HG03097 (cell line): ENCODE data around the gene RRP15.

Experiments
- ATAC-seq: cut with Tn5 transposase; IDR thresholded peaks from one replicate; pipeline ENCODE4 v1.9.1; 2021; ENCODE audit not compliant: unreplicated experiment, low FRiP score

RRP15 gene

DNA sequence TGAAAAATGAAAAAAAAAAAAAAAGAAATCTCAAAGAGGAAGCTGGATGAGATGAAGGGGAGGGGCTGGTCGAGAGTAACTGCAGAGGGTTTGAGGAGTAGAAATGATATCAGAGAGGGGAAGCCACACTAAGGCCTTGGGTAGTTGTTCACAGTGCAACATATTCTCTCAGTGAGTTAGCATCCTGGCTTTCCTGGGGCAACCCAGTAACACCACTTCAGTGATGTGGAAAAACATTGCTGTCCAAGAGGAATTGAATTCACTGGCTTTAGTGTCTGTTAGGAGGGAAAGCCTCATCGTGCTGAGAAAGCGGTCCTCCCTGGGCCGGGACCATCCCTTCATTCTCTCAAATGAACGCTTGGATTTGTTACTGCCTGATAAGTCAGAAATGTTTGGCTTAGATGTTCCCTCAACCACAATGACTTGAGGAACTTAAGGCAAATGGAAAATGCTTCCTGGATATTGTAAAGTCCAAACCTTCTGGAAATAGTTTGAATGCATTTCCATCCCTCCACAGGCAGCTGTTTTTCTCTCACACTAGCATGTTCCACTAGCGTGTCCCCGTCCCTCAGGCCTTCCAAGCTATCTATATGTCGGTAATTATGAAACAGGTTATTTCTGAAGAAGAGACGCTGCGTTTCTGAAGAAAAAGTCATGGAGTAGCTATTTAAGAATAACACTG, 72.3 kb downstream of the RRP15 start:
- ATAC-seq = no peak

DNA sequence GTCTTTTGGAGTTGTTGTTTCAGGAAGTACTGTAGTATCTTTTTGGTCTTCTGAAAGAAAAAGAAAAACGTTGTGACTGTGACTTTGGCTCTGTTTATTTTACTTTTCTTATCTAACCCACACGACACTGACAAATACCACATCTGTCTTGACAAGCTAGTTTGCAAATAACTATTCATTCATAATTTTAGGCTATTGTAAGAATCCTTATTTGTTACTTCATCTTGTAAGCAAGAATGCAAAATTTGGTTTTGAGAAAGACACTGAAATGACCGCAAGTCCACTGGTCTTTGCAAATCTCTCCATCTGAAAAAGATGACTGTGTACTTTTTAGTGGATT, 72.8 kb downstream of the RRP15 start:
- ATAC-seq = no peak

DNA sequence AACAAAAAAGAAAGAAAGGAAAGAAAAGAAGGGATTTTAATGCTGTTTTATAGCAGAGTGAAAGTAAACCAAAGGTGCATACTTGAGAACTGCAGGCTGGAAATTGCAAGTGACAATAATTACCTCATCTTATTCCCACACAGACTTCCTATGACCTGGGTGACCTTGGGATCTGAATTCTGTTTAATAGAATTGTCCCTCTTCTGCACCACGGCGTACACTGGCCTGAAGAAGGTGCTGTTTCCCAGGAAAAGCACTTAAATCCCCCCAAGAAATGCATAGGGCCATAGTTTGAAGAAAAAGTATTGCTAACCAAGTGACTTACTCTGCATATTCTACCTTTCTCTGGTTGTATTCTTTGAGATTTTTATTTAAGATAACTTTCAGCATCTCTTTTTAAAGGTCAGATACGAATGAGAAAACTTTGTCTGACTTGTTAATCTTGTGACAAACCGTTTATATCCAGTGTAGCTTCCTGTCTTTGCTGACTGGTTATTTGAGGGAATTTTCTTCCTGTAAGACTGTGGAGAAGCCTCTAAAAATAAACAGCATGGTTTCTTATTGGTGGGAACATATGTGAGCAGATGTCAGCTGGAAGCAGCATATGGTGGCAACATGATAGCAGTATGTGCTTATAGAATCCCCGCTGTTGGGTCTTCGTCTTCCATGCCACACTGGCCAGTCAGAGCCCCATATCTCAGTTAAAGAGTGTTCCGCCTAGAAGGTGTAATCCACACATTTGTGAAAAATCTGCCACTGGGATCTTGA, 76.4 kb downstream of the RRP15 start:
- ATAC-seq = no peak

DNA sequence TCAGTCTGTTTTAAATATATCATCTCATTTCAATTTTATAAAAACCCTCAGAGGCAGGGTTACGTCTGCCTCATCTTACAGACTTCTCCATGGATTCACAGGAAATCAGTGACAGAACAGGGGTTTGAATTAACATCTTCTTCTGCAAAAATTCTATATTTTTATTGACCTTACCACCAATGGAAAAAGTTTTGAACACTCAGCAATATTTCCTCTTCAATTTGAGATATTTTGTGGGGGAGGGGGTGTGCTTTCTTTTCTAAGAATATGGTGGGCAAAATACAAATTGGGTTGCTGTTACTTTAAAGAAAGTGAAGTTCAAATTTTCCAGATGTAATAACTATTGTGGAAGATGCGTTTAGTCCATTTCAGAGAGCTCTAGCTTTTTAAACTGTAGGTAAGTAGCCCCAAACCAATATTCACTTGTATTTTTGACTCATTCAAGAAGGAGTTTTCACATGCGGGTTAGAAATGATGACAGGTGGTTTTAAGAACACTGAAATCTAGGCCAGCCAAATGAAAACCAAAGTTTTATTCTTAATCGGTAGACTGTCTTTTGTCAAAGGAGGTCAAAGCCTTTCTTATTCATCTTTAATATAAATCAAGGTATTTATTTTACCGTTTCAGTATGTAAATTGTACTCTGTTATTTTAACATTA, 77.5 kb downstream of the RRP15 start:
- ATAC-seq = no peak

DNA sequence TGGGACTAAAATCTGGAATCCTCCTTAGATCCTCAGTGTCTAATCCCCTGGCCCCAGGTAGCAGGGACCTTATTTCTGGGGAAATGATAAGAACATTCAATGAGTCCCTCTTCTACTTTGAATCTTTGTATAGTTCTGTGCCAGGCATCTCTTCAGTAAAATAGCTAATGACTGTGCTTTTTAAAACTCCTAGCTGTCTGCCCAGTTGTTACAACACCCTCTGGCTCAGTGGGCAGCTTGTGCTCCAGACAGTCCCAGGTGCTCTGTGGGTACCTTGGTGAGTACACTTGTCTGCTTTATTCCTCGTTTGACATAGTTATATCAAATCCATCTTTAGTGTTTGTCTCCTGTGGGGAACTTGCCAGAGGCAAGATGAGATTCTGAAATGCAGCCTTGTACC, 78.0 kb downstream of the RRP15 start:
- ATAC-seq = no peak

DNA sequence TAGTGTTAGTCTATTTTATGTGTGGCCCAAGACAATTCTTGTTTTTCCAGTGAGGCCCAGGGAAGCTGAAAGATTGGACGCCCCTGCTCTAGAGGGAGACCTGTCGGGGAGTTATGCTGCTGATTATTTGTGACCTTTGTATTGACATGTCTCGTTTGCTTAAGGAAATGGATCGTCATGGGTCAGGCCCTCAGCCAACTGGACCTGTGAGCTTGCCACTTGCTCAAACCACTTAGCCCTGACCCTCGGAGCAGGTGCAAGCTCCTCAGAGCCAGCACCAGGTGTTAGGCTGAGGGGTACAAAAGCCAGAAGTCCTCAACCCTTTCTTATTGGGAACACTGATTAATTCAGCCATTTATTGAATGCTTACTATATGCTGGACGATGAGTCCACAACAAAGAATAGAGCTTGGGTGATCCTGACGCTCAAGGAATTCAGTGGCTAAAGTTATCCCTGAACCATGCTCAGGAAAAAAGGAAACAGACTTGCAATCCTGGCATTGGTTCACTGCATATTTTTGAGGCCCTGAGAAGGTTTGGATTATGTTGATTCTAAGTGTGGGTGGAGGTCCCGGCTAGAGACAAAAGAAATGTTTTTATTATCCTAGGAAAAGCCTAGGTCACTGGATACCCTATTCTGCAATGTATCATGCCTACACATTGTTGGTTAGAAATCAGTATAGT, 79.1 kb downstream of the RRP15 start:
- ATAC-seq = no peak

DNA sequence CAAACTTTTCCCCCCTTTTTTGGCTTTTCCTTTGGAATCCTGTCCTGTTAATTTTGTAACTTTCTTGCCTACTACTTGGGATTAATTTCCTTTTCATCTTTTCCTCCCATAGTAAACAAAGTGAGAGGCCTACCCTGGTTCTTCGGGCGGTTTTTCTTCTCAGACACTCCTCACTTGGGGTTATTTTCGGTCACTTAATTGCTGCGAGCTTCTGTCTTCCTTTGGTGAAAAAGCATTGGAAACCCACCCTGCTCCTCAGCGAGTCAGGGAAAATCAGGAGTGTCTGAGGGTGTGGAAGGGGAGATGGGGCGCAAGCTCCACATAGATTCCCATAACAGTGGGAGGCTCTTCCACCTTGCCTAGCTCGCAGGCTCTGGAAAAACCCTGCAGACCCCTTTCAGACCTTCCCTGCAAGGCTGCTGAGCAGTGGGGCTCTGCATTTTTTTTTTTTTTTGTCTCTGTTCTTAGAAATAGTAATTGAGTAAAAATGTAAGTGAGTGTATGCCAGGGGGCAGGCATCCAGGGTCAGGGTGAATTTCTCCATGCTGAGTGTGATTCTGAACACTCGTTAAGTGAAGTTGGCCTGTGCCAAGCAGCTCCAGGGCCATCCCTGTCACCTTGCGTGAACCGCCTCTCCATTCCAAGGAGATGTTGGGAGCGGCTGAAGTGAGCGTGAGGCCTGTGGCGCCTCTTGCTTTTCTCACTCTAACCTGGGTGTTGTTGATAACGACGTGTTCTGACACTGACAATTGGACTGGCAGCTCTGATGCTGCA, 80.3 kb downstream of the RRP15 start:
- ATAC-seq = no peak

DNA sequence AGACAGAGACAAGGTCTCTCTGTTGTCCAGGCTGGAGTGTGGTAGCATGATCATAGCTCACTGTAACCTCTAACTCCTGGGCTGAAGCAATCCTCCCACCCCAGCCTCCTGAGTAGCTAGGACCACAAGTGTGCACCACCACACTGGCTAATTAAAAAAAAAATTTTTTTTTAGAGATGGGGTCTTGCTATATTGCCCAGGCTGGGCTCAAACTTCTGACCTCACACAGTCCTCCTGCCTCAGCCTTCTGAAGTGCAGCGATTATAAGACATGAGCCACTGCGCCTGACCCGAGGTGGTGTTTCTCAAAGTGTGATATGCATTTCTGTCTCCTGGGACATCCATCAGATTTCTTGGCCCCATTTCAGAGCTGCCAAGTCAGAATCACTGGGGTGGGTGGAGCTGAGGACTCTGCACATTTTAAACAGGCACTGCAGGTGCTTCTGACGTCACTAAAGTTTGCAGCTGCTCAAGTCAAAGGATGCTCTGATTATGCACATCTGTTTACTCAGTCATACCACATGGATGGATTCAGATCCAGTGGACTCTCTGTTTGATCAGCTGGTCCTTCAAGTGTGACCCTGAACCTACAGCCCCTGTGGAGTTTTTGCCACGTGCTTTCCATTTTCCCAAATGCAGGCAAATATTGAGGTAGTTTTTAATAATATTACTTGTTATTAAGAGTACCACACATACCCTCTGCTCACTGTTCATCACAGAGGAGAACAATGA, 81.4 kb downstream of the RRP15 start:
- ATAC-seq = no peak

DNA sequence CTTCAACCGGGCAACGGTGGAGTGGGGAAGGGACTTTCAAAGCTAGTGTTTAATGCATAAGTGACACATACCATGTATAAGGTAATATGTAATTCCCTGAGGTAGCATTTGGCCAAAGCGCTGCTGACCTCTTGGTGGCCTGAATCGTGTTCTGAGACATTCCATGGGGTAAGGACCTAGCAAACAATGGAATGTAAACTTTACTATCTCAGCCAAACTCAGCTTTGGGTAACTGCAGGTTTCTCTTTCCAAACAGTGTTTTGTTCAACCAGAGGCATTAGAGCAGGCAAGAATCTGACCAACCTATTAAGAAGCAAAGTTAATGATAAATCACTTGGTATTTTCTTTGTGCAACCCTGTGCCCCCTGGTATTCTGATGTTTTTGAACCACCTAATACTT, 82.0 kb downstream of the RRP15 start:
- no peak for ATAC-seq

DNA sequence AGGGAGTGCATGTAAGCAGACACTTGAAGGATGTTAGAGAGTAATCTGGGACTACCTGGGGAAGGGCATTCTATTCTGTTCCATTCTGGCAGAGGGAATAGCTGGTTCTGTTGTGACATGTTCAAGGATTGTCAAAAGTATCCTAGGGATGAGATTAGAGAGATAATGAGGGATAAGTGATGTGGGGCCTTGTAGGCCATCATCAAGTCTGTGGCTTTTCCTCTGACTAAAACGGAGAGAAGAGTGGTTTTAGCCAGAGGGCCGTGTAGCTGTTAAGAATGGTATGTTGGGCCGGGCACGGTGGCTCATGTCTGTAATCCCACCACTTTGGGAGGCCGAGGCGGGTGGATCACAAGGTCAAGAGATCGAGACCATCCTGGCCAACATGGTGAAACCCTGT, 83.6 kb downstream of the RRP15 start:
- no peak for ATAC-seq

DNA sequence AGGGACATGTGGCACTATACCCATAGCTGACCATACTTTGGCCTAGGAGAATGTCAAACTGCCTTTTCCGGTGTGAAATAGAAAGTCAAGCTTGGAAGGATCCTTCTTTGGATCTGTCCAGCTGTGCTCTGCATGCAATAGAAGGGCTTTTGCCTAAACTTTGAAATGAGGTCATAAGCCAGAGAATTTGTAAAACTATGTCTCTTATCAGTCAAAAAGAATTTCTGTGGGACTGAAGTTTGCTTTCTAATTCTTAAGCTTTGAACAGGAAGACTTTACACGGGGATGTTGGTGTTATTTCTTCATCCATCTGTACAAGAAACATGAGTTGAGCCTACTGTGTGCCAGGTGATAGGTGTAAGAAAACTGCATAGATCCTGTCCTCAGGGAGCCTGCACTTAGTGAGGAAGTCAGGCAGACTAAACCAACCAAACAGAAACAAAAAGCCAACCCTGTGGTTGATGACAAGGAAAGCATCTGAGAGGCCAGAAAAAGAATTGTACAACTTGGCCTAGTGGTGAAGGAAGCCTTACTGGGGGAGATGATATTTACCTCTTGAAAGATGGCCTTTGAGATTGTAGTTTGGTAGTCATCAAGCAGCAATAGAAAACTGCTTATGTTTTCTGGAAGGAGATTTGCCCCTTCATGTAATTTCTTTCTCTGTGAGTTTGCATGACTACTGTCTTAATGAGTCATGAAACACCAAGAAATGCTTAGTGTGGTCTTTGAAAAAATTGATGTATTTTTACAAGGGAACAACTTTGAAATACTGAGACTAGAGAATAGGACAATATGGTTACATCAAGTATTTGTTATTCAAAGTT, 84.8 kb downstream of the RRP15 start:
- no peak for ATAC-seq

DNA sequence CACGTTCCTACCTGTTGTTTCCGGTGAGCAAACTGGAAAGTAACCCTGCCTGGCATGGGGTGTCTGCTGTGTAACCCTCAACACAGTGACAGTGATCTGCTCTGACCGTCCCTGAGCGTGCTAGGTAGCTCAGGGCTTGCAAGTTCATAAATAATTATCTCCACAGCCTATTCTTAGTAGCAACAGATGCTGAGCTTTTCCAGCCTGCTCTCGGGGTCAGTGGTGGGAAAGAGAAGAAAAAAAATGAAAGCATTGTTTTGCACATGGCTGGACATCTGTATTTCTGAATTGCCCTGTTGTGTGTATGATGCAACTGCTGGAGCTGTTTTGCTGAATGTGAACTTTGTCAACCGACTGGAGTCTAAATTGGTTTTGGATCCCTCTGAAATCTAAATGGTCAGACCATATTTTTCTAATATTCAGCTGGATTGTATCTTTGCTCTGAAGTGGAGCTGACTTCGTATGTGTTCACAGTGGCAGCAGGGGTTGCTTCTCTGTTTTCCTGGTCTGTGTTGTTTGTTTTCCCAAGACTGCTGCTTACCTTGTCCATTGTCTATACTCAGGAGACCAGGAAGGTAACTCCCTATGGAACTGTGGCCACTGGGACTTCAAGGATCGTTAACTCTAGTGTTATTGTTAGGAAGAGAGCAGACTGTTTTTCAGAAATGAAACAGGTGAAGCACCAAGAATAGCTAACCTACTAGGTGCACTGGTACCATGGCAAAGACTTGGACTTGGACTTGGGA, 87.0 kb downstream of the RRP15 start:
- no peak for ATAC-seq

DNA sequence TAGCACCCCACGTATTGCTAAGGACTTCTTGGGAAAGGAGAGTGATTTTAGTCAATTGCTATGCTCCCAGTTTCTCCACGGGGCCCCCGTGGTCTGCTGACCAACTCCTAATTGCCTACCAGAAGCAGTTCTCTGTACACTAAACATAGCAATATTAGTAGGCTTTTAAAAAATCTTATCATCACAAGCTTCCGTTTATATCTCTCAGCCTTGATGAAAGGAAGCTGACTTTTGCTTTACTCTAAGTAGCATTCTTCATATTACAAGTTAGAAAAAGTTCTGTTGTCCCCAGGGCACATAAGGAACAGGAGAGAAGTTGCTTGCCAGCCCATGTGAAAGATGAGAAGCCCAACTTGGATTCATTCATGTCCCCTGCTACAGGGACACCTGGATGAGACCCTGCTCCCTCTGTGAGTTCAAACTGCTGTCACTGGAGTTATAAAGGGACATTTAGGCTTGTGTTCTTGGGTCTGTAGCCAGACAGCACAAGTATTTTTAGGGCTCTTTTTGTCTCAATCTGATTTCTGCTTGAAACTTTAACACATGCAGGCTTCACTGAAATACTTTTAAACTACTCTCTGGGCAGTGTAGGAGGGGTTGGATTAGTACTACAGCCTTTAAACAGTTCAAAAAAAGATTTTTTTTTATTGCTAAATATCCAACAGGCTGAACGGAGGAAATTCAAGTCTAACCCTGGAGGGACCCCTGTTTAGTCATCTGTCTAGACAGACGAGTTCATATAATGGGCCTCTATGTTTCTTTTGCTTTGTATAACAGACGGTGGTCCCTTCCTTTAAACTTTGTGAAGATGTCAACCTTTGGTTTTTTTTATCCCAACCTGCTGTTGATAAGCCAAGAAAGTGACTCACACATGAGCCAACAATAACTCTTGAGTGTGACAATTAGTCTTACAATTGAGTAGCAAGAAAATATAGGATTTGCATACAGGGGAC, 89.6 kb downstream of the RRP15 start:
- ATAC-seq = no peak

DNA sequence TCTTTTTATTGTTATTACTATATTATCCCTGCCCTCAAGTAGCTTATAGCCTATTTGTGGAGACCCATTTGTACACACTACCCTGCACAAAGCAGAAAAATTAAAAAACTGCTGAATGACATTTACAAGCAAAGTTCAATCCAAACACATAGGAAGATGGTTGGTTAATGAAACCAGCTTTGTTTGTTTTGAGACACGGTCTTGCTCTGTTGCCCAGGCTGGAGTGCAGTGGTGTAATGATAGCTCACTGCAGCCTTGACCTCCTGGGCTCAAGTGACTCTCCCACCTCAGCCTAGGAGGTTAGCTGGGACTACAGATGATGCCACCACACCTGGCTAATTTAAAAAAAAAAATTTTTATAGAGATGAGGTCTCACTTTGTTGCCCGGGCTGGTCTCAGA, 91.6 kb downstream of the RRP15 start:
- ATAC-seq = peak; percentile 25

DNA sequence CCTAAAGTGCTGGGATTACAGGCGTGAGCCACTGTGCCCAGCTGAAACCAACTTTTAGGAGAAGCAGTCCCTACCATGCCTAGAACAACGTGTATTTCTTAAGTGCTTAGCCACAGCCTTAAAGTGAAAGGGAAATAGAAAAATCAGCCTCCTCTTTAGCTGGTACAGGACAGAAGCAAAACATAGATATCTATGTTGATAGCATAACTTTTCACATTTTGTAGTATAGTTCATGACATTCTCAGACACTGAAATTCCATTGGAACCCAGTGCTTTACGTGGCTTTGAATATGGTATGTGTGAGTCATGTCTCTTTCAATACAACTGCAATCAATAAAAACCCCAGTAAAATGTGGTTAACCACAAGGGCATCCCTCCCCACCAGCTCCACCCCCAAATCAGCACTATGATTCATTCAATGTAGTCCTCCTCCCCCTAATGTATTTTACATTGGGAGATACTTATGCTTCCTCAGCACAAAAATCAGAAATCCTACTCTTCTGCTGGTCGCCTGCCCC, 92.1 kb downstream of the RRP15 start:
- peak; percentile 74 for ATAC-seq

DNA sequence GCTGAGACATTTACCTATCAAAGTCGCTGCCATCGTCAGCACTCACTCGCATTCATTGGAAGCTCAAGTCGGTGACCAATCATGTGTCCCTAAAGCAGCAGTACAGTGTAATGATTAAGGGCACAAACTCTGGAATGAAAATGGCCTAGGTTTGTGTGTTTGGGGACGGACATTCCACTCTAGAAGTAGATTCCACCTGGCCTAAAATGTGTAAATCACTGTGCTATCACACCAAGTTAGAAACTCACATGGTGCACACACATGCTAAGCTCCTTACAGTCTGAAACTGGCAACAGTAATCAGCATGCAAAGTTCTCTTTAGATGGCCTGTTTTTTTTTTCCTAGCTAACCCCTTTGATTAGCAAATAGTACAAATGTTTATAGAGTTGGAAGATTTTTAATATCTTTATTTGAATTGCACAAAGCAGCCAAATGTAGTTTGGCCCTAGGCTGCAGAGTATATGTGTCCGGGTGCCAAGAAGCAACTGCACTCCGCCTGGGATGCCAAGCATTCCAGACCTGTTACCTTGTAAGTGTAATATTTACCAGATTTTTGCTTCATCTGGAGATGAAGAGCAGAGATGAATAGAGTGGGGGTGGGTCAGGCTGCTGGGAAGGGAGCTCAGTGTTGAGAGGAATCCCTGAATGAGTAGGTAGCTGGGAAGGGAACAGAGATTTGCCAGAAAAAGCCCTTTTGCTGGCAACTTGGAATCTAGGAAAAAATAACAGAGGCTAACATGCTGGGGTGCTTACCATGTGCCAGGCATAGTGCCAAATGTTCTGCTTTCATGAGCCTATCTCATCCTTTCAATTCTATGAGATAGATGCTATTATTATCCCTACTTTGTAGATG, 95.3 kb downstream of the RRP15 start:
- no peak for ATAC-seq
